H1 (cell line): ENCODE data around the gene ENPP4. TPM values are rescaled to one million over a fixed set of nuclear protein-coding genes. Genes with fewer than 3 reads are reported as not detected.
"Not testable (repeated sequence)": the region's sequence is repeated elsewhere in the genome, so short reads cannot be mapped to it uniquely, and the experiment has no call there.

Experiments
- CTCF ChIA-PET: fragments of 300-600 bp; sonication (Branson Sonifier 250); formaldehyde crosslinking; loops from one replicate; lab custom pipeline; 2021; ENCODE audit not compliant: partially characterized antibody; lab: Charles Lee
- POLR2A ChIA-PET: fragments of 300-600 bp; sonication (Branson Sonifier 250); formaldehyde crosslinking; loops from one replicate; lab custom pipeline; 2021; ENCODE audit warnings: inconsistent platforms; ENCODE audit not compliant: partially characterized antibody; lab: Charles Lee
- DNase-seq, 2 experiments: peaks; one replicate each; pipeline versions ENCODE4 v3.0.0 to v3.0.0-alpha.2; 2010 to 2022; ENCODE audit warnings: low spot score in 2 of 2, low read depth in 1 of 2, mixed read lengths in 1 of 2
- FAIRE-seq: peaks from 2 replicates; lab custom pipeline; 2011; peaks lifted over from hg19 to GRCh38; lab: Jason Lieb, UNC
- H2AFZ ChIP-seq: 2 replicates; pipeline ENCODE4 v1.8.1; 2012; ENCODE audit warnings: low read length, inconsistent platforms
- H2AK5ac ChIP-seq: 2 replicates; pipeline ENCODE4 v1.6.1; 2013; ENCODE audit warnings: low read depth, low read length
- H2BK120ac ChIP-seq: replicated peaks from 2 replicates; pipeline ENCODE3; 2013; ENCODE audit warnings: low read depth, low read length, inconsistent platforms
- H2BK12ac ChIP-seq: 2 replicates; pipeline ENCODE4 v1.6.1; 2013; ENCODE audit warnings: low read depth, low read length
- H2BK15ac ChIP-seq: 2 replicates; pipeline ENCODE4 v1.6.1; 2013; ENCODE audit warnings: low read length
- H2BK20ac ChIP-seq: 2 replicates; pipeline ENCODE4 v1.6.1; 2013; ENCODE audit warnings: low read length
- H2BK5ac ChIP-seq: 2 replicates; pipeline ENCODE4 v1.6.1; 2013; ENCODE audit warnings: low read depth, low read length
- H3K14ac ChIP-seq: 2 replicates; pipeline ENCODE4 v1.6.1; 2013; ENCODE audit warnings: inconsistent platforms; ENCODE audit not compliant: insufficient read length
- H3K18ac ChIP-seq: 2 replicates; pipeline ENCODE4 v1.6.1; 2013; ENCODE audit warnings: low read length; ENCODE audit errors: extremely low read depth
- H3K23ac ChIP-seq: 2 replicates; pipeline ENCODE4 v1.6.1; 2013; ENCODE audit warnings: inconsistent platforms; ENCODE audit not compliant: insufficient read length
- H3K23me2 ChIP-seq: 2 replicates; pipeline ENCODE4 v1.6.1; 2013; ENCODE audit warnings: low read depth, low read length
- H3K27ac ChIP-seq: 2 replicates; pipeline ENCODE4 v1.6.1; 2011; ENCODE audit warnings: low read depth, low read length, inconsistent platforms
- H3K27me3 ChIP-seq, 4 experiments: replicated peaks in 1 of 4; 1 replicate in 1 of 4; 2 replicates in 3 of 4; pipeline versions ENCODE4 v1.6.1 to v1.8.1; 2011 to 2013; ENCODE audit warnings: low read length in 3 of 4, mild to moderate bottlenecking in 3 of 4, inconsistent platforms in 2 of 4, mixed read lengths in 2 of 4, moderate library complexity in 1 of 4; ENCODE audit not compliant: control insufficient read depth in 3 of 4, insufficient read depth in 3 of 4; ENCODE audit errors: extremely low read depth in 1 of 4
- H3K36me3 ChIP-seq, 4 experiments: 2 replicates each; pipeline versions ENCODE4 v1.6.1 to v1.8.1; 2011 to 2013; ENCODE audit warnings: mild to moderate bottlenecking in 4 of 4, low read length in 3 of 4, moderate library complexity in 2 of 4, control low read depth in 1 of 4, inconsistent platforms in 1 of 4; ENCODE audit not compliant: insufficient read depth in 4 of 4, control insufficient read depth in 2 of 4
- H3K4ac ChIP-seq: replicated peaks from 2 replicates; pipeline ENCODE3; 2013; ENCODE audit warnings: low read length, low read depth, mixed read lengths, inconsistent platforms; ENCODE audit not compliant: insufficient read length
- H3K4me1 ChIP-seq, 4 experiments: replicated peaks in 1 of 4; 1 replicate in 1 of 4; 2 replicates in 3 of 4; pipeline versions ENCODE4 v1.6.1 to v1.8.1; 2011 to 2013; ENCODE audit warnings: low read length in 3 of 4, inconsistent platforms in 2 of 4, mixed read lengths in 1 of 4; ENCODE audit not compliant: insufficient read depth in 4 of 4, control insufficient read depth in 3 of 4
- H3K4me2 ChIP-seq, 2 experiments: 2 replicates each; pipeline versions ENCODE4 v1.6.1 to v1.8.1; 2011 to 2013; ENCODE audit warnings: low read depth in 2 of 2, low read length in 2 of 2, control low read depth in 1 of 2, inconsistent platforms in 1 of 2, mild to moderate bottlenecking in 1 of 2; ENCODE audit not compliant: insufficient read depth in 1 of 2
- H3K4me3 ChIP-seq, 4 experiments: fragments of 200-600, 300-600 bp in 1 of 4; sonication (generic), shearing (Covaris generic), sonication (Bioruptor Twin) in 1 of 4; 2 replicates each; pipeline versions ENCODE4 v1.5.1 to v1.8.1; 2011 to 2016; ENCODE audit warnings: low read length in 4 of 4, low read depth in 3 of 4, control low read depth in 2 of 4, inconsistent platforms in 2 of 4, mild to moderate bottlenecking in 2 of 4, mixed read lengths in 1 of 4, moderate library complexity in 1 of 4; ENCODE audit not compliant: insufficient read depth in 2 of 4; ENCODE audit errors: extremely low read depth in 1 of 4
- H3K56ac ChIP-seq: replicated peaks from 2 replicates; pipeline ENCODE3; 2013; ENCODE audit warnings: low read depth, mild to moderate bottlenecking, mixed read lengths, low read length, inconsistent platforms; ENCODE audit not compliant: insufficient read length
- H3K79me1 ChIP-seq: 2 replicates; pipeline ENCODE4 v1.6.1; 2013; ENCODE audit warnings: low read depth, low read length, control low read depth
- H3K79me2 ChIP-seq, 2 experiments: 2 replicates each; pipeline versions ENCODE4 v1.6.1 to v1.8.1; 2012 to 2013; ENCODE audit warnings: low read length in 2 of 2, mild to moderate bottlenecking in 2 of 2, inconsistent platforms in 1 of 2; ENCODE audit not compliant: insufficient read depth in 2 of 2, control insufficient read depth in 1 of 2
- H3K9ac ChIP-seq, 4 experiments: replicated peaks in 1 of 4; 1 replicate in 1 of 4; 2 replicates in 3 of 4; pipeline versions ENCODE4 v1.6.1 to v1.8.1; 2011 to 2013; ENCODE audit warnings: low read depth in 3 of 4, low read length in 3 of 4, control low read depth in 2 of 4, mild to moderate bottlenecking in 2 of 4, moderate library complexity in 2 of 4, inconsistent platforms in 1 of 4; ENCODE audit errors: extremely low read depth in 1 of 4
- H3K9me3 ChIP-seq, 2 experiments: 2 replicates each; pipeline versions ENCODE4 v1.6.1 to v1.8.1; 2012 to 2013; ENCODE audit warnings: mild to moderate bottlenecking in 2 of 2, moderate library complexity in 2 of 2, control low read depth in 1 of 2, inconsistent platforms in 1 of 2, low read depth in 1 of 2, low read length in 1 of 2, mixed read lengths in 1 of 2; ENCODE audit not compliant: insufficient read depth in 2 of 2
- H4K20me1 ChIP-seq, 2 experiments: replicated peaks in 1 of 2; 2 replicates each; pipeline versions ENCODE3 to v1.8.1; 2011 to 2013; ENCODE audit warnings: inconsistent platforms in 2 of 2, low read length in 2 of 2, mild to moderate bottlenecking in 1 of 2; ENCODE audit not compliant: insufficient read depth in 2 of 2, control insufficient read depth in 1 of 2
- H4K5ac ChIP-seq: 2 replicates; pipeline ENCODE4 v1.6.1; 2013; ENCODE audit warnings: low read length, low read depth, mixed read lengths, inconsistent platforms; ENCODE audit not compliant: insufficient read length
- H4K8ac ChIP-seq: 2 replicates; pipeline ENCODE4 v1.8.0; 2013; ENCODE audit warnings: mild to moderate bottlenecking, moderate library complexity, low read length, inconsistent platforms; ENCODE audit not compliant: insufficient read depth; ENCODE audit errors: extremely low read depth
- H4K91ac ChIP-seq: replicated peaks from 2 replicates; pipeline ENCODE3; 2013; ENCODE audit warnings: low read length, mixed read lengths, inconsistent platforms; ENCODE audit not compliant: insufficient read length
- HDAC6 ChIP-seq: IDR thresholded peaks from one replicate; pipeline ENCODE4 v1.7.1; 2012; ENCODE audit warnings: low read depth, mild to moderate bottlenecking, inconsistent platforms, low read length, moderate library complexity
- POU5F1 ChIP-seq: IDR thresholded peaks from 2 replicates; pipeline ENCODE4 v1.6.1; 2011; ENCODE audit warnings: low read depth, mild to moderate bottlenecking, low read length, moderate library complexity
- WGBS, 2 experiments: shearing (Covaris generic) in 1 of 2; methylation state at CpG; one replicate each; pipeline versions ENCODE4 v1.1.6 to v1.1.7; 2013 to 2015; ENCODE audit warnings: low lambda C conversion rate in 2 of 2, mixed read lengths in 2 of 2, inconsistent platforms in 1 of 2, low coverage in 1 of 2, missing lambda C conversion rate in 1 of 2; ENCODE audit not compliant: insufficient replicate concordance in 2 of 2, insufficient coverage in 1 of 2, insufficient read length in 1 of 2; ENCODE audit errors: extremely low coverage in 1 of 2, missing lambda C conversion rate in 1 of 2; 5-methylcytosine and 5-hydroxymethylcytosine counted together
- polyA plus RNA-seq, 7 experiments: library from polyadenylated mRNA; depleted of rRNA in 3 of 7; stranded (reverse) in 5 of 7; unstranded in 2 of 7; fragments of >200 nt in 5 of 7; fragments of 200-250 nt in 2 of 7; gene quantifications; 1 replicate in 5 of 7; 2 replicates in 1 of 7; 4 replicates in 1 of 7; pipeline versions ENCODE4 v1.2.1 to v1.2.3, GENCODE V29; 2011 to 2013; ENCODE audit warnings: missing spikeins in 2 of 7, mixed read lengths in 2 of 7
- total RNA-seq: library from RNA; stranded (reverse); fragmentation: NEBNext Ultra II Directional; extraction: Animal tissue kit (Norgen Biotek cat#: 25700); gene quantifications from 2 replicates; pipeline ENCODE4 v1.2.1, GENCODE V29; 2021

Gene ENPP4
- total and polyA plus RNA-seq, 2 of the 8 experiments (the other 6 are each of a cell fraction or from before 2014, with no cell fraction given), result 2.0 to 4.4 TPM

DNA sequence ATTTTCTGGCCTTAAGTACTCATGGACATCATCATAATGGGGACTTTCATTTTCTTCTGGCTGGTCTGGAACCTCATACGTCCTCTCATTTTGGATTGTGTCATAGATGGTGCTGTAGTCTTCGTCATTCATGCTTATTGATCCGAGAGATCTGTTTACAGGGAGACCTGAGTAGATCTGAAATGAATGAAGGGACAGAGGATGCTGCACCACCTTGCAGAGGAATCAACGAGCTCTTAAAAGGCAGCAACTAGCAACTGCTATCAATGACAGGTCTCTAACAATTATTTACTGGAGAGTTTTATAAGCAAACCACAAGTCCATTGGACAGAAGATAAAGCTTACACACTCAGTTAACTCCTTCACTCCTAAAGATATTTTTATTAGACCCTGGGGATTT is 49.7 kb upstream of the ENPP4 start:
- CTCF ChIA-PET, result interaction anchor here (0.7 to 1.3 kb wide), 4 partner anchors 10 to 135 kb away, joined by 3 to 6 read pairs (median 4); no protein-coding TSS in a partner anchor
- 93% methylated on average over 4 of the region's 4 CpGs; no CpG with 5 or more reads in 1 of the 2 experiments for WGBS, 2 experiments

DNA sequence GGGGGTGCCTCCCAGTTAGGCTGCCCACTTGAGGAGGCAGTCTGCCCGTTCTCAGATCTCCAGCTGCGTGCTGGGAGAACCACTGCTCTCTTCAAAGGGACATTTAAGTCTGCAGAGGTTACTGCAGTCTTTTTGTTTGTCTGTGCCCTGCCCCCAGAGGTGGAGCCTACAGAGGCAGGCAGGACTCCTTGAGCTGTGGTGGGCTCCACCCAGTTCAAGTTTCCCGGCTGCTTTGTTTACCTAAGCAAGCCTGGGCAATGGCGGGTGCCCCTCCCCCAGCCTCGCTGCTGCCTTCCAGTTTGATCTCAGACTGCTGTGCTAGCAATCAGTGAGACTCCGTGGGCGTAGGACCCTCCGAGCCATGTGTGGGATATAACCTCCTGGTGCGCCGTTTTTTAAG is 44.1 kb upstream of the ENPP4 start:
- H2BK12ac ChIP-seq, H3K4ac ChIP-seq, H3K36me3 ChIP-seq, H3K79me1 ChIP-seq, H4K8ac ChIP-seq, H2BK5ac ChIP-seq, CTCF ChIA-PET, H3K27me3 ChIP-seq, H2AK5ac ChIP-seq, H3K56ac ChIP-seq, H4K5ac ChIP-seq, H3K4me2 ChIP-seq, DNase-seq, H3K79me2 ChIP-seq, H3K4me1 ChIP-seq, H3K14ac ChIP-seq, H3K27ac ChIP-seq, FAIRE-seq, H3K23me2 ChIP-seq, H4K91ac ChIP-seq, H3K23ac ChIP-seq, H2AFZ ChIP-seq, H2BK15ac ChIP-seq, POLR2A ChIA-PET, H3K18ac ChIP-seq, H4K20me1 ChIP-seq, H2BK120ac ChIP-seq, H3K4me3 ChIP-seq, H3K9ac ChIP-seq, H2BK20ac ChIP-seq: not testable (repeated sequence)
- H3K9me3 ChIP-seq, result peaks cover 11 to 15% of the 10 kb centered on the region in 2 experiments
- WGBS, 2 experiments, result 93% methylated on average over 3 of the region's 10 CpGs; no CpG with 5 or more reads in 1 of the 2 experiments

More for the DNA sequence above, 49.7 kb upstream of the ENPP4 start:
- H3K9me3 ChIP-seq, result no peaks in the 10 kb centered on the region
- H2BK120ac ChIP-seq, result no peak overlapping the region
- no peak overlapping the region for H3K23ac ChIP-seq
- no peak overlapping the region for H2BK5ac ChIP-seq
- no peak overlapping the region for H2BK15ac ChIP-seq
- FAIRE-seq (no peak), DNase-seq (no peak)
- no peak overlapping the region for H4K5ac ChIP-seq
- no peak overlapping the region for H2AK5ac ChIP-seq
- no peak overlapping the region for H3K14ac ChIP-seq
- no peak overlapping the region for H3K56ac ChIP-seq
- no peak overlapping the region for H3K4me3 ChIP-seq
- H3K23me2 ChIP-seq, result peaks cover 2% of the 10 kb centered on the region; the same call in 1 of the 2 replicates
- H3K36me3 ChIP-seq, result no peaks in the 10 kb centered on the region
- H4K91ac ChIP-seq, result no peak overlapping the region
- H2BK12ac ChIP-seq, result no peak overlapping the region
- H3K79me2 ChIP-seq, result no peaks in the 10 kb centered on the region
- no peaks in the 10 kb centered on the region for H3K4me1 ChIP-seq
- no peak overlapping the region for H2AFZ ChIP-seq
- TF ChIP-seq HDAC6, result no peak
- TF ChIP-seq POU5F1, result no peak
- no peak overlapping the region for H2BK20ac ChIP-seq
- POLR2A ChIA-PET, result no interaction called here
- no peaks in the 10 kb centered on the region for H3K27me3 ChIP-seq
- no peak overlapping the region for H3K27ac ChIP-seq
- H3K4ac ChIP-seq, result no peak overlapping the region
- no peak overlapping the region for H4K8ac ChIP-seq
- H3K4me2 ChIP-seq, result no peak overlapping the region
- no peak overlapping the region for H3K9ac ChIP-seq
- H3K18ac ChIP-seq, result no peak overlapping the region
- no peaks in the 10 kb centered on the region for H3K79me1 ChIP-seq
- H4K20me1 ChIP-seq, result no peaks in the 10 kb centered on the region
